SK-N-MC (cell line): ENCODE measurements around the gene HPS5.

Source experiments
- EZH2 ChIP-seq: fragments of 200-600 bp; sonication (generic); IDR thresholded peaks from one replicate; pipeline ENCODE4 v1.6.1; 2017; ENCODE audit warnings: antibody characterized with exemption
- FOXP2 ChIP-seq: optimal IDR thresholded peaks from 2 replicates; pipeline ENCODE3; 2011; ENCODE audit warnings: mild to moderate bottlenecking, moderate library complexity; ENCODE audit not compliant: insufficient read depth; ENCODE audit errors: extremely low read length, control extremely low read depth
- POLR2AphosphoS5 ChIP-seq: IDR thresholded peaks from 2 replicates; pipeline ENCODE4 v1.6.1; 2012; ENCODE audit warnings: mild to moderate bottlenecking, low read depth, low read length, borderline replicate concordance

DNA sequence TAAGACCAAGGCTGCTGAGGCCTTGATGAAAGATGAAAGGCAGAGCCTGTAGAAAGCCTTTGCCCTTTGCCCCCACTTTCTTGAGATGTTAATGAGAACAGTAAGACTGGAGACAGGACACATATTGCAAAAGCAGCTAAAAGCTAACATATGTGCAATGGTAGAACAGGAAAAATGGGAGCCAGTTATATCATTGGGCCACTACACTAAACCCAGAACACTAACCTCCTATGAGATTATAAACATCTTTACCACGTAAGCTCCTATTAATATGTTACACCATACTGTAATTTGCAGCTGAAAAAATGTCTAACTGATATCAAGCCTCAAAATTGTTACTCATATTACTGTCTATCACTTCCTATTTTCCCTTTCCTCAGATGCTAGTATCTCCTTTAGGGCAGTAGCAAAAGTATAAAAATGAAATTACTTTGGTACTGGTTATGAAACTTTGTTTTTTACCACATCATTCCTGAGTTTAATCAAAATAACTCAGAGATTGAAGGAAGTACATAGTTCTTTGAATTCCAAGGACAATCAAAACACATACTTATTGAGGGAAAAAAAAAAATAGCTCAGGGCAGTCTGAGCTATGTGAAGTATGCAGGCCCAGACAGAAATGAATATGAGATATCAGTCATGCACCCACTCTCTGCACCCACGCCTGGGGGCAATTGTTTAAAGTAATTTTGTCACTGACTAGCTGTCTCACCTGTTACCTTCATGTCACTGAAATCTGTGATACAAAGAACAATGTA lies 9.1 kb downstream of the HPS5 start:
- TF ChIP-seq EZH2 (no peak), POLR2AphosphoS5 (no peak), FOXP2 (no peak)
